Vagina (tissue), 2 donors: ENCODE results near the gene URM1. TPM values are rescaled to one million over a fixed set of nuclear protein-coding genes. Genes with fewer than 3 reads are reported as not detected.

Experiments
- DNase-seq, 2 donors: peaks; one replicate each; pipeline ENCODE4 v3.0.0-alpha.2; 2017; ENCODE audit errors: extremely low spot score in 2 of 2
- H3K27ac ChIP-seq: fragments of 200-600 bp; sonication (generic); one replicate; pipeline ENCODE4 v1.5.1; 2019
- H3K27me3 ChIP-seq: fragments of 200-600 bp; sonication (generic); one replicate; pipeline ENCODE4 v1.5.1; 2019
- H3K36me3 ChIP-seq, 2 donors: fragments of 200-600 bp; sonication (generic); one replicate each; pipeline ENCODE4 v1.5.1; 2017 to 2019
- H3K4me1 ChIP-seq: fragments of 200-600 bp; sonication (generic); one replicate; pipeline ENCODE4 v1.5.1; 2019
- H3K4me3 ChIP-seq, 2 donors: fragments of 200-600 bp; sonication (generic); 1 replicate in 1 of 2; 2 replicates in 1 of 2; pipeline ENCODE4 v1.5.1; 2016 to 2019
- H3K9me3 ChIP-seq: fragments of 200-600 bp; sonication (generic); one replicate; pipeline ENCODE4 v1.5.1; 2019
- CTCF ChIP-seq, 3 experiments: fragments of 450-650 bp in 2 of 3; fragments of 200-600 bp in 1 of 3; sonication (generic) in 1 of 3; IDR thresholded peaks; one replicate each; pipeline ENCODE4 v1.5.1; 2017 to 2019; ENCODE audit warnings: antibody characterized with exemption in 3 of 3, mild to moderate bottlenecking in 2 of 3, moderate library complexity in 2 of 3
- POLR2A ChIP-seq, 2 donors: fragments of 450-650 bp; IDR thresholded peaks; one replicate each; pipeline ENCODE4 v1.6.1; 2017; ENCODE audit warnings: antibody characterized with exemption in 2 of 2, mild to moderate bottlenecking in 2 of 2, moderate library complexity in 2 of 2
- POLR2AphosphoS5 ChIP-seq, 2 donors: sonication (generic); formaldehyde crosslinking; IDR thresholded peaks; one replicate each; pipeline ENCODE4 v1.9.0; 2017; ENCODE audit warnings: antibody characterized with exemption in 2 of 2, mild to moderate bottlenecking in 2 of 2, low read depth in 1 of 2; ENCODE audit not compliant: insufficient read depth in 1 of 2
- intact Hi-C: fragments of 100-400 bp; cut with DNase I; formaldehyde crosslinking; loops from one replicate; pipeline ENCODE4 v1.15.1; 2023
- total RNA-seq: library from RNA; depleted of rRNA; stranded (reverse); fragments of >200 nt; gene quantifications from one replicate; pipeline ENCODE4 v1.2.3, GENCODE V29; 2016

URM1 gene
- total RNA-seq, 1 donor from 2014 or later = 15.2 TPM

- TF ChIP-seq POLR2AphosphoS5 (IDR thresholded peaks at IDR 0.05; ENCODE audit: insufficient read depth in 1 of 2, low read depth in 1 of 2) = no peak
- DNase-seq = no peak
- H3K4me3 ChIP-seq = no peak overlapping the region
- H3K9me3 ChIP-seq = no peaks in the 10 kb centered on the region
- no peak overlapping the region for H3K27ac ChIP-seq
- H3K27me3 ChIP-seq = no peaks in the 10 kb centered on the region
- intact Hi-C loops = no loop called here
- H3K4me1 ChIP-seq = no peaks in the 10 kb centered on the region
- H3K36me3 ChIP-seq = peaks cover 0 to 6% of the 10 kb centered on the region in 2 donors
Measured at GRCh38 chr9:128428644-128429512, 57.7 kb downstream of the URM1 start.

DNA sequence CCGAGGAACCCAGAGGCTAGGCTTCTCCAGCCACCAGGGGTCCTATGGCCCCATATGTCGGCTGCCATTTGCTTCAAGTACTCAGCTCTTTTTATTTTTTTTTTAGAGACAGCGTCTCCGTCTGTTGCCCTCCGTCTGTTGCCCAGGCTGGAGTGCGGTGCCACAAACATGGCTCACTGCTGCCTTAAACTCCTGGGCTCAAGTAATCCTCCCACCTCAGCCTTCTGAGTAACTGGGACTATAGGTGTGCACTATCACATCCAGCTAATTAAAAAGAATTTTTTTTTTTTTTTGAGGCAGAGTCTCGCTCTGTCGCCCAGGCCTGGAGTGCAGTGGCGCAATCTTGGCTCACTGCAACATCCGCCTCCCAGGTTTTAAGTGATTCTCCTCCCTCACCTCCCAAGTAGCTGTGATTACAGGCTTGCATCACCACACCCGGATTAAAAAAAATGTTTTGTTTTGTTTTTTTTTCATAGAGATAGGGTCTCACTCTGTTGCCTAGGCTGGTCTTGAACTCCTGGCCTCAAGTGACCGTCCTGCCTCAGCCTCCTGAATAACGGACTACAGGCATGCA lies 58.4 kb downstream of the URM1 start:
- Histone ChIP-seq H3K9me3 (no peaks in the 10 kb centered on the region), H3K27ac (no peak overlapping the region), H3K36me3 (peaks cover 0 to 6% of the 10 kb centered on the region in 2 donors), H3K4me3 (no peak overlapping the region), H3K27me3 (no peaks in the 10 kb centered on the region), H3K4me1 (no peaks in the 10 kb centered on the region)
- intact Hi-C loops = loop anchor here (10.0 kb wide), 1 partner anchor 65 kb away; no protein-coding TSS in a partner anchor
- TF ChIP-seq POLR2A (IDR thresholded peaks at IDR 0.05) = no peak
- no peak for TF ChIP-seq CTCF (IDR thresholded peaks at IDR 0.05)
- TF ChIP-seq POLR2AphosphoS5 (IDR thresholded peaks at IDR 0.05; ENCODE audit: insufficient read depth in 1 of 2, low read depth in 1 of 2) = no peak
- DNase-seq = no peak

DNA sequence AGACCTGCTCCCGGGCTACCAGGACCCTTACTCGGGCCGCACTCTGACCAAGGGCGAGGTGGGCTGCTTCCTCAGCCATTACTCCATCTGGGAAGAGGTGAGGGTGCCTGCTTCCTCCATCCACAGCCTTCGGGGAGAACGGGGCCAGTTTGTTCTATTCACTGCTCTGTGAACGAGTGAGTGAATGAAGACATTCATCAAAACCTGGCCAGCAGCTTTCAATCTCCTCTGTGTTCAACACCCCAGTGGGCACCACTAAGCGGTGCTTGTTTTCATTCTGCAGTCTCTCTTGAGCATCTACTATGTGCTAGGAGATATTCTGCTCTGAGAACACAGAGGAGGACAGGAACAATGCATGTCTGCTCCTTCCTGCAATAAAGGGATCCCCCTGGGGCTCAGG lies 60.0 kb downstream of the URM1 start:
- H3K4me1 ChIP-seq = no peaks in the 10 kb centered on the region
- no peak for DNase-seq
- no peak overlapping the region for H3K27ac ChIP-seq
- H3K9me3 ChIP-seq = no peaks in the 10 kb centered on the region
- H3K36me3 ChIP-seq = no peaks in the 10 kb centered on the region
- intact Hi-C loops = loop anchor here (10.0 kb wide), 1 partner anchor 64 kb away; no protein-coding TSS in a partner anchor
- no peak overlapping the region for H3K4me3 ChIP-seq
- TF ChIP-seq POLR2AphosphoS5 (IDR thresholded peaks at IDR 0.05; ENCODE audit: insufficient read depth in 1 of 2, low read depth in 1 of 2) (no peak), POLR2A (IDR thresholded peaks at IDR 0.05) (no peak), CTCF (IDR thresholded peaks at IDR 0.05) (no peak)
- no peaks in the 10 kb centered on the region for H3K27me3 ChIP-seq

DNA sequence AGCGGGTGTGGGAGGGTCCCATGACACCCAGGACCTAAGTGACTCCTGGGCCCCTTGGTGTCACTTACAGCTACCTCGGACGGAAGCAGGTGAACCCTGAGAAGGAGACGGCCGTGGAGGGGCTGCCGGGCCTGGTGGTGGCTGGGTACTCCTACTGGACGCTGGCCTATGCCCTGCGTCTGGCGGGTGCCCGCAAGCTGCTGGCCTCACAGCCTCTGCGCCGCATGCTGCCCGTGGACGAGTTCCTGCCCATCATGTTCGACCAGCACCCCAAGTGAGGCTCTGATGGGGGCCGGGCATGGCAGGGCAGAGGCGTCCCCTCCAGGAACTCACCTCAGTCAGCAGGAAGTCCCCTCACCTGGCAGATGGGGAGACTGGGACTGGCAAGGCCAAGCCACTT lies 63.2 kb downstream of the URM1 start:
- TF ChIP-seq CTCF (IDR thresholded peaks at IDR 0.05) = no peak
- TF ChIP-seq POLR2AphosphoS5 (IDR thresholded peaks at IDR 0.05; ENCODE audit: insufficient read depth in 1 of 2, low read depth in 1 of 2) = no peak
- TF ChIP-seq POLR2A (IDR thresholded peaks at IDR 0.05) = no peak
- Histone ChIP-seq H3K27ac (no peak overlapping the region), H3K9me3 (no peaks in the 10 kb centered on the region), H3K27me3 (no peaks in the 10 kb centered on the region), H3K4me3 (no peak overlapping the region), H3K36me3 (no peaks in the 10 kb centered on the region), H3K4me1 (peaks cover 9% of the 10 kb centered on the region)
- DNase-seq = no peak
- intact Hi-C loops = loop anchor here (10.0 kb wide), 1 partner anchor 60 kb away; no protein-coding TSS in a partner anchor

- no peak overlapping the region for H3K4me3 ChIP-seq
- H3K27ac ChIP-seq = no peak overlapping the region
- TF ChIP-seq POLR2A (IDR thresholded peaks at IDR 0.05) (no peak), POLR2AphosphoS5 (IDR thresholded peaks at IDR 0.05; ENCODE audit: insufficient read depth in 1 of 2, low read depth in 1 of 2) (no peak), CTCF (IDR thresholded peaks at IDR 0.05) (no peak)
- H3K4me1 ChIP-seq = peaks cover 9% of the 10 kb centered on the region
- no peaks in the 10 kb centered on the region for H3K27me3 ChIP-seq
- intact Hi-C loops = loop anchor here (10.0 kb wide), 1 partner anchor 59 kb away; no protein-coding TSS in a partner anchor
- DNase-seq = no peak
- no peaks in the 10 kb centered on the region for H3K36me3 ChIP-seq
- no peaks in the 10 kb centered on the region for H3K9me3 ChIP-seq
Measured at GRCh38 chr9:128435611-128436010, 64.4 kb downstream of the URM1 start.
